COR-L47 (cell line): ENCODE results near the gene KIAA0930.
"Not testable (repeated sequence)": the region's sequence is repeated elsewhere in the genome, so short reads cannot be mapped to it uniquely, and the experiment has no call there.

Experiments
- DNase-seq: peaks from one replicate; lab custom pipeline; 2025; lab: John Stamatoyannopoulos, UW

KIAA0930 gene

GRCh38 chr22:45262931-45263462, 22.3 kb upstream of the KIAA0930 start:
- DNase-seq: no peak

GRCh38 chr22:45262195-45262930, 21.7 kb upstream of the KIAA0930 start:
- no peak for DNase-seq

DNA sequence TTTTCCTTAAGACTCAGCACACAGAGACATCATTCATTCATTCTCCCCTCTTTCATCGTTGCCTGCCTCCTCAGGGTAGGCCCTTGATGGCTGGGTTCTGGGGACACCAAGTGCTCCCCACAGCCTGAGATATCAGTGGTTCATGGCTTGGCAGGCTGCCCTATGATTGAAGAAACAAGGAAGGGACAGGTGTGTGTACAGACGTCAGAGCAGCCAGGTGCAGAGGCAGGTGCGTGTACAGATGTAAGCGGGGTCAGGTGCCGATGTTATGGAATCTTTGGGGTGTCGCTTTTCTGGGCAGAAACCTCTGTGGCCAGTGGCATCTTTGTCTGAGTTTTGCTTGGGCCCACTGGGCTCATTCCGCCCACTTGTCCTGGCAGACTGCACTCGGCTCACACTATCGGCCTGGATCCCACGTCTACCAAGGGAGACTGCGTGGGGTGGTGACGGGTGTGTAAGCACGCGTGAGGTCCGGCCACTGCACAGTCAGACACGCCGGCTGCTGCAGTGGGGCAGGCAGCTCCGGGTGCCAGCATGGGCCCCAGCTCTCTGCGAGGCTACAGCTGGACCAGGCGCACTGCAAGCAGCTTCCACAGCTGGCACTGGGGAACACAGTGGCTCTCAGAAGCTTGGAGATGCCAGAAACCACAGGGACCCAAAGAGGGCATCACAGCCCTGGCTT, 20.9 kb upstream of the KIAA0930 start:
- no peak for DNase-seq

GRCh38 chr22:45260395-45260759, 19.7 kb upstream of the KIAA0930 start:
- DNase-seq: not testable (repeated sequence)

DNA sequence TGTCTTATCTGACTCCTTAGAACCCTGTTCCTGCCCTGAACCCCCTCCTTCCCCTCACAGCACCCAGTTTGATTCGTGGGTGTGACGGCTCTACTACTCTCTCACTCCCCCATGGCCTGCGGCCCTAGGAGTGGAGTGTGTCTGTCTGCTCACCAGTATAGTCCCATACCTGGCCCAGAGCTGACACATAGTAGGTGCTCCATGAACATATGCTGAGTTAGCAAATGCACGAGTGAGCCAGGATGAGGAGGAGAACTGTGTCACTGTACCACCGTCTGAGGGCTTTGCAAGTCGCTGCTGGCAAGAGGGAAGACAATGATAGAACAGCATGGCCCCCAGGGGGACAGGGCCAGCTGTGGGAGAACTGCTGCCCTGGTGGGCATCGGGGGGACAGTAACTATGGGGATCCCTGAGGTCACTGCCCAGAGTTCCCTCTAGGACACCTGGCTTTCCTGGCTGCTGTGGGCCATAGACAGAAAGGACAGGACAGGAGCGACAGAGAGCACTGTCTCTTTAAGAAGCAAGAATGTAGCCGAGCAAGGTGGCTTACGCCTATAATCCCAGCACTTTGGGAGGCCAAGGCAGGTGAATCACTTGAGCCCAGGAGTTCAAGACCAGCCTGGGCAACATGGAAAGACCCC, 19.2 kb upstream of the KIAA0930 start:
- DNase-seq: no peak

- DNase-seq: not testable (repeated sequence)
Observed at GRCh38 chr22:45257941-45258340, 17.2 kb upstream of the KIAA0930 start.

DNA sequence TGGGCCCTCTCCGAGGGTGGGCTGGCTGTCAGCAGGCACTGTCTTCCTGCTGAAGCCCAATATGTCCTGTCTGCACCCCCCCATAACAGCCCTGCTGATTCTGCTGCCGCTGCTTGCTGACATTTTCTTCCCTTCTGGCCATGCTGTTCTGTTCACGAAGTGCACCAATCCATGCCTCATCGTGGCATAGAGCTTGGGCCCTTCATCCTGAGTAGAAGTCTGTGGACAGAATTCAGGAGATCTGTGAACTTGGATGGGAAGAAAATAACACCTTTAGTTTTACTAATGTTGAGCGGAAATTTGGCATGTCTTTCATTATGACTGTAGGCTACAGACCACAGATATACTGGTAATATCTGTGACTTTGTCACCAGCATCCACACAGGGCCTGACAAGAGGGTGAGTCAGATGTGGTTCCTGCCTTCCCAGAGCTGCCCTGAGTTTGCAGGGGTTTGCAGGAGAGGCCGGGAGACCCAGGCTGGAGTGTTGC, 14.1 kb upstream of the KIAA0930 start:
- no peak for DNase-seq

DNA sequence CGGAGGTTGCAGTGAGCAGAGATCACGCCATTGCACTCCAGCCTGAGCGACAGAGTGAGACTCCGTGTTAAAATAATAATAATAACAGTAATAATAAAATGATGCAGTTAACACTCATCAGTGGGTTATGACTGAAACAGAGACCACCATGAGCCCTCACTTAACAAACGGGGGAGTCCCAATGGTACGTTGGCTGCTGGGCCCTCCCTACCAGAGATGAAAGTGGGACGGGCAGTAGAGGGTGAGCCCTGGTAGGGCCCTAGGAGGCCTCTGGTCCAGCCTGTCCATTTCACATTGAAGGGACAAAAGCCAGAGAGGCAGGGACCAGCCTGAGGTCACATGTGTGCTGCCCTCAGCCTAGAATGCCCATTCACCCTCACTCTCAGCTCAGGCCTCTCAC, 13.7 kb upstream of the KIAA0930 start:
- DNase-seq: no peak

DNA sequence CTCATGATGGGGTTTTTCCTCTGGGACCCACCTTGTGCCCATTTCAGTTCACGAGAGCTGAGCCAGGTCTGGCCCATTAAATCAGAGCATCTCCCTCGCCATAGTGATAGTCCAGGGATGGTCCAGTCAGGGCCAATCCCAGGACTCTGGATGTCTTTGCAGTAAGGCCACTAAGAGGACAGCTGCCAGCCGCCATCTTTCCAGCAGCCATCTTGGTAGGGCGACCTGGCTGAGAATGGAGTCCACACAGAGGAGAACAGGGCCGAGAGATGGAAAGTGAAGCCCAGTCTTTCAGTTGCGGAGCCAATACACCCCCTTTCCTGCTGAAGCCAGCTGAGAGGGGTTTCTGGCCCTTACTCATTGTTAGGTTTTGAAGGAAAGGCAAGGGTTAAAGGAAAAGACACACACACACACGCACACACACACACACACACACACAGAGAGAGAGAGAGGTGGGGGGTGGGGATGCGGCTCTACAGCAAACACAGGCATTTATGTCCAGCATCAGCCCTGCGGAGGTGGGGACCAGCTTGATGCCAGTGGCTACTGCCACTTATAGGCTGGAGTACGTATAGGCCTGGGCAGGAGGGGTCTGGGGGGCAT, 12.4 kb upstream of the KIAA0930 start:
- no peak for DNase-seq

DNA sequence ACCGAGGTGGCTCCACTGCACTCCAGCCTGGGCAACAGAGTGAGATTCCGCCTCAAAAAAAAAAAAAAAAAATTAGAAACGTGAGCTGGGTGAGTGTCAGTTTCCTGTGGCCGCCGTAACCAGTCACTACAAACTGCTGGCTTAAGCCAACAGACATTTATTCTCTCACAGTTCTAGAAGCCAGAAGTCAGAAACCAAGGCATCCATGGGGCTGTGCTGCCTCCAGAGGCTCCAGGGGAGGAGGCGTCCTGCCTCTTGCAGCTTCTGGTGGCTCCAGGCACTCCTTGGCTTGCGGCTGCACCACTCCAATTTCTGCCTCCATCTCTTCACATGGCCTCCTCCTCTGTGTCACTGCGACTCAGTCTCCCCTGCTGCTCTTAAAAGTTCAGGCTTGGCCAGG, 11.1 kb upstream of the KIAA0930 start:
- DNase-seq: no peak

DNA sequence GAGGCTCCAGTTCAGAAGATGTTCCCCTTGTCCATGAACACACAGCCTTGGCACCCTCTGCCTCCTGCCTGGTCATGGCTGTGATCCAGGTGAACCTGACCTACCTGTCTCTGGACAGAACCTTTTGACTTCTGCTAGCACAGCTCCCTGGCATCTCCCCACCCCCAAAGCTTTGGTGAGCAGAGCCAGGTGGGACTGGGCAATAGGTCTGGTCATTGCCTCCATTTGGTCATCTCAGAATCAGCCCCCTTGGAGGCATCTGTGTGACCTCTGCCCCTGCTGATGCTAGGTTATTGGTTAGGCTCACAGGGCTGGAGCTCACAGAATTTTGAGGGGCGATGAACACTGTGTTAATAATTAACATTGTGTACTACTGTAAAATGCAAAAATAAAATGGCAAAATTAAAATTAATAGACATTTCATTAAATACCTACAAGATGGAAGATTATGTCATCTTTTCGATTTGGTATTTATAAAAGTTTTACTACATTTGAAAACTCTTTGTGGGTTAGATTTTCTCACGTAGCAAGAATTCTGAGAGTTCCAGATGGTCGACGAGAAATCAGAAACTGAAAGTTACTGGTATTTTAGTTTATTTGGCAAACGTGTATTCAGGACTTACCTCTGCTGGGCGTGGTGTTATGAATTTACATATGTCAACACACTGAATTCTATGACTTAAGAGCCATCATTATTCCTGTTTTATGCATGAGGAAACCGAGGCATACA, 8.3 kb upstream of the KIAA0930 start:
- DNase-seq: no peak

- no peak for DNase-seq
Observed at GRCh38 chr22:45246060-45246985, 5.6 kb upstream of the KIAA0930 start.

DNA sequence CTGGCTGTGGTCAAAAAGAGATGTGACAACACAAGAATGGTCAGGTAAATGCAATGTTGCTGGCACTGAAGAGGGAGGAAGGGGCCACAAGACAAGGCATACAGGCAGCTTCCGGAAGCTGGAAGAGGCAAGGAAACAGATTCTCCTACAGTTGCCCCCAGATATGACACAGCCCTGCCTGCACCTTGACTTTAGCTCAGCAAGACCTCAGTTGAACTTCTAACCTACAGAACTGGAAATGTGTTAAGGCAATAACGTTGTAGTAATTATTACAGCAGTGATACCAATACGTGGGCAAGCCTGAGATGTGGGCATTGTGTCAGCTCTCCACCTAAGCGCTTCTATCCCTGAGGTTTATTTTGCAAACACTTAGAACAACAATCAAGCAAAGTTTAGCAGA, 4.2 kb upstream of the KIAA0930 start:
- DNase-seq: no peak

DNA sequence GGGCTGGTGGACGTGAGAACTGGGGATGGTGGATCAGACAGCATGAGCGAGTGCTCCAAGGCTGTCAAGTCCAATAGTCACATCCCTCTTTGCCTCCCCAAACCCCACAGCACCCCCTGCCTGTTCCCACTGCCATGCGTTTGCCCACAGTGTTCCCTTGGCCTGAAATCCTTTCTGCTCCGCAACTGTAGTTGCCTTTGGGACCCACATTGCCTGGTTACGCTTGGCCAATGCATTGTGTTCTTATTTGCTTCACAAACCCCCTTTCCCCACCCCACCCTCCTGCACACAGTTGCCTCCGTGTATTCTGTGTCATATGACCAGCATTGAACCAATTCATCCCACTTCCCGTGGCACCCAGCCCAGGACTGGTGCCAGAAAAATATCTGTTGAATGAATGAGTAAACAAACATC, 2.1 kb upstream of the KIAA0930 start:
- peak; percentile 97 for DNase-seq

DNA sequence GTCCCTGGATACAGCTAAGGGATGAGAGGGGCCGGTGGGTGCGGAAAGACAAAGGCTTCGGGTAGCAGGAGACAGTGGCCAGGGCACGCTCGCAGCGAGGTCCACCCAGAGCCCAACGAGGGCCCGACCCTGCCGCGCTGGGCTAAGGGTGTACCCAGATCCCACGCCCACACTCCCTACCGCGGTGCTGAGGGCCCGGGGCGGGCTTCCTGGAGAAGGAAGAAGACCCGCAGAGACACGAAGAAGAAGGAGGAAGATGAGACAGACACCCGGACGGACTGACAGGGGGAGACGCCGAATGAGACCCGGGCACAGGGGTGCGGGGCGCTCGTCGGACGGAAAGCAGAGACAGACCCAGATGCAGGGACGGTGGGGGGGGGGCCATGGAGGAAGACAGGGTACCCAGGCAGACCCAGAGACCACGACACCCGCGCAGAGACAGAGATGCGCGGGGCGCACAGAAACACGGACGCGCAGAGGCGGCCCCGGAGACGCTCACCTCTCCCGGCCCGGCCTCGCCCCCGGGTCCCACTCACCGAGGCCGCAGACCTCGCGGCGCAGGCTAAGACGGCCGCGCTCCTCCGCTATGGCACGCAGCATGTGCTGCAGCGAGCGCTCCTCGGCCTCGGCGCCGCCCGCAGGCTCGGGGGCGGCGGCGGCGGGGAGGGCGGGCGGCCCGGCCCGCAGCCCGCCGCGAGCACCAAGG, 437 bp downstream of the KIAA0930 start:
- no peak for DNase-seq

DNA sequence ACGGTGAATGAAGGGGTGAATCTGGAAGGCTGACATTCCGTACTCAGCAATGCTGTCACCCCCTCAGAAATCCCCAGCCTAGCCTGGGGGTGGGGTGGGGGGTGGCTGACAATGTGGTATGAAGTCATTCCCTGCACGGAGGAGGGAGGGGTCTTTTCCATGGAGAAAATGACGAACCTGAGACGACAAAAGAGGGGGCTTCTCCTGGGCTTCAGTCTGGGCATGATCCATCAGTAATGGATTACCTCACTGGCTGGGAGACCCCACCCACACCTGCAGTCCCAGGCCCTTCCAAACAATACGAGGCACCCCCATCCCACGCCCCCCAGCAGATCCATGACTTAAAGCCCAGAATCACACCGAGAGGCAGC, 1.0 kb downstream of the KIAA0930 start:
- no peak for DNase-seq

DNA sequence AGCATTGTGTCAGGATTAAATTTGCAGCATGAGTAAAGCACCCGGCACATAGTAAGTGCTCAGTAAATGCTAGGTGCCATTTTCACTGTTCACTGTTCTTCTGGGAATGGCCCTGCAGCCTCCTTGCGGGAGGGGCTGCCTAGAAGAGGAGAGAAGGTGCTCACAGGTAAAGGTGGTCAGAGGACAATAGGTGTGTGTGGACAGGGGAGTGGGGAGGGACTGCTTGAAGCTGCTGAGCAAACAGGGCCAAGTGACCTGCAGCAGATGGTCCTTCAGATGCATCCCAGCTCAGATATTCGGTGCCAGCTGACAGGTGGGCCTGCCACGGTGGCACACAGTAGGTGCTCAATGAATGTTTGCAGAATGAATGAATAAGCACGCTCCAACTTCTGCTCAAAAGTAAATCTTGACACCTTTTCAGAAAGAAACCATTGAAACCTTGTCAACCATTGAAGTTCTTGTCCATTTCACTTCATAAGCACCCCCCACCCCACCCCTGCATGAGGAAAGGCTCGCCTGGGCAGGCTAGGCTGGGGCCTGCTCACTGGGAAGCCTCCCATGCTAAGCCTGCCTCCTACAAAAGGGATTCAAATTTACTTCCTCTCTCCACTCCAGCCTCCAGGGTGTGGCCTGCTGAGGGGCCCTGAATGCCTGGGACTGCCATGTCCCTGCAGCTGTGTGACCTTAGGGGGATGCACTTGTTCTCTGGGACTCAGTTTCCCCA, 1.6 kb downstream of the KIAA0930 start:
- DNase-seq: no peak

DNA sequence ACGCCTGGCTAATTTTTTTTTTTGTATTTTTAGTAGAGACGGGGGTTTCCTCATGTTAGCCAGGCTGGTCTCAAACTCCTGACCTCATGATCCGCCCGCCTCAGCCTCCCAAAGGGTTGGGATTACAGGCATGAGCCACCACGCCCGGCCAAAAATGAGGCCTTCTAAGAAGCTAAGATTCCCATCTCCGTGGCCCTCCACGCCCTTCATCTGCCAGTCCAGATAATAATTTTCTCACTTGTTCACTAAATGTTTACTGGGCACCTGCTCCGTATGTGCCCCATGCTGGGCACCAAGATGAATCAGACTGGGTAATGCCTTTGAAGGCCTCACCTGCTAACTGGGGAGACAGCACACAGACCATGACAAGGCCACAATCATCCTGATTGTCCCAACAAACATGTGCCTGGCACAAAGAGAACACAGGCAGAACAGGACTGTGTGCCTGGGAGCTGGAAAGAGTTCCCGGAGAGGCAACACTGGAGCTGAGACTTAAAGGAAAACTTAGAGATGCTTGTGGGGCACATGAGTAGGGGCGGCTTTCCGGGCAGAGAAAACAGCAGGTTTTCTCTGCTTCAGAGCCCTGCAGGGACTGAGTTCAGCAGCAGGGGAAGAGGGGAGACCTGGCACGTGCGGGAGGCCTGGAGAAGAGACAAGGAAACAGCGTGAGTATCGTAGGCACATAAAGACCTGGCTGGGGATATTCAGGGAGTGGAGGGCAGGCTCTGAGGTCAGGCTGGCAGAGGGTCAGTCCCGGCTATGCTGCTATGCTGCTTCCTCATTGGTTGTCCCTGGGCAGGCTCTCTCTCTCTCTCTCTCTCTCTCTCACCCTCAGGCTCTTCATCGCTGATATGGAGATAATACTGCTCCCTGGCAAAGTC, 2.4 kb downstream of the KIAA0930 start:
- peak; percentile 33 for DNase-seq
